GOT3 (cell line): ENCODE measurements around the gene LRR1.
"Not testable (repeated sequence)": the region's sequence is repeated elsewhere in the genome, so short reads cannot be mapped to it uniquely, and the experiment has no call there.

Experiments
- DNase-seq: peaks from one replicate; lab custom pipeline; 2025; ENCODE audit warnings: mixed read lengths; lab: John Stamatoyannopoulos, UW

Gene LRR1

DNA sequence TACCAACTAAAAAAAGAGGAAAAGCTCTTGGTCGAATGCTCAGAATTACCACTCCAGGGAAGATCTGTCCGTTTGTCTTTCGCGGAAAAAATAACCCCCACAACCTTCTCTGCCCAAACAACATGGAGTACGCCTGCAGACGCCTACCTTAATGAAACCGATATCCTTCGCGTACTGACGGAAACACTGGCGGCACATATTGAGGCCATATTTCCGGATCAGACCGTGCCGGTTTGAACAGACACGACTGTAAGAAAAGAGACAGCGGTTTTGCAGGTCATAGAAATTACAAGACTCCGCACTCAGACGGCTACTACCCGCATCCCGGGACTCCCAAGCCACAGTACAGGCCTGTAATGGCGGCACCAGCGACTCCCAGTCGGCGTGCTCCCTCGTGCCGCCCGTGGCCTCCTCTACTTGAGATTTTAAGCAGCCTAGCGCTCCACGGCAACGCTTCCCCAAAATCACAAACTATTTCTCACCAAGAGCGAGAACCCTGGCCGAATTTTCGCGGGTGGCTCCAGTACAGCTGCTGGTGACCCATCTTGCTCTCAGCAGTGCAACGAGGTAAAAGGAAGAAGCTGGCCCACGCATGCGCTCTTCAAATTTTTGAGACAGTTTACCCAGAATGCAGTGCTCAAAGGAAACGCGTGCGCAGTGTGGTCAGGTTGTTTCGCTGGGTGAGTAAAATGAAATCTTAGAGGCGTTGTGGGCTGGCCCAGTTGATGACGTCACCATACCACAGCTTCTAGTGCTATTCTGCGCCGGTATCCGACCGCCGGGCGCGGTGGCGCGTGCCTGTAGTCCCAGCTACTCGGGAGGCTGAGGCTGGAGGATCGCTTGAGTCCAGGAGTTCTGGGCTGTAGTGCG, 12.7 kb upstream of the LRR1 start, which contains the start of gene RPS29:
Gene RPS29 (minus strand): TSS at position 578 of the 870 bp plus-strand sequence. CDS start 34 bp downstream, at position 544.
- DNase-seq, result peak; percentile 81

GRCh38 chr14:49586673-49587460, 11.9 kb upstream of the LRR1 start:
- DNase-seq, result no peak

DNA sequence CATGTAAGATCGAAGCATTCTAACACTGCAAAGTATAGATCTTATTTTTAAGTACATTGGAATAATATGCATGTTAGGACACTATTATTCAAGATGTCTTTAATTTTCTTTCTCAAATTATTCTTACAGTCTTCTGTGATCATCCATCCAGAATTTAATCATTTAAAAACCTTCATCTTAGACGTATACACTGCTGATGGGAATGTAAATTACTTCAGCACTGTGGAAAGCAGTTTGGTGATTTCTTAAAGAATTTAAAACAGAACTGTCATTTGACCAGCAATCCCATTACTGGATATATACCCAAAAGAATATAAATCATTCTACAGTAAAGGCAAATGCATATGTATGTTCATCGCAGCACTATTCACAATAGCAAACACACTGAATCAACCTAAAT, 9.4 kb upstream of the LRR1 start:
- DNase-seq, result no peak

- no peak for DNase-seq
Measured at GRCh38 chr14:49593016-49593415, 5.7 kb upstream of the LRR1 start.

- no peak for DNase-seq
Measured at GRCh38 chr14:49594347-49595091, 4.2 kb upstream of the LRR1 start.

GRCh38 chr14:49598189-49598484, 603 bp upstream of the LRR1 start:
- DNase-seq, result no peak

DNA sequence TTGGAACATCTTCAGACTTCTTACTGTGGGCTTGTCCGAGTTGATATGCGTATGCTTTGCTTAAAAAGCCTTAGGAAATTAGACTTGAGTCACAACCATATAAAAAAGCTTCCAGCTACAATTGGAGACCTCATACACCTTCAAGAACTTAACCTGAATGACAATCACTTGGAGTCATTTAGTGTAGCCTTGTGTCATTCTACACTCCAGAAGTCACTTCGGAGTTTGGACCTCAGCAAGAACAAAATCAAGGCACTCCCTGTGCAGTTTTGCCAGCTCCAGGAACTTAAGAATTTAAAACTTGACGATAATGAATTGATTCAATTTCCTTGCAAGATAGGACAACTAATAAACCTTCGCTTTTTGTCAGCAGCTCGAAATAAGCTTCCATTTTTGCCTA, 8.8 kb downstream of the LRR1 start:
- DNase-seq, result no peak

- no peak for DNase-seq
Measured at GRCh38 chr14:49612251-49612650, 13.5 kb downstream of the LRR1 start.

DNA sequence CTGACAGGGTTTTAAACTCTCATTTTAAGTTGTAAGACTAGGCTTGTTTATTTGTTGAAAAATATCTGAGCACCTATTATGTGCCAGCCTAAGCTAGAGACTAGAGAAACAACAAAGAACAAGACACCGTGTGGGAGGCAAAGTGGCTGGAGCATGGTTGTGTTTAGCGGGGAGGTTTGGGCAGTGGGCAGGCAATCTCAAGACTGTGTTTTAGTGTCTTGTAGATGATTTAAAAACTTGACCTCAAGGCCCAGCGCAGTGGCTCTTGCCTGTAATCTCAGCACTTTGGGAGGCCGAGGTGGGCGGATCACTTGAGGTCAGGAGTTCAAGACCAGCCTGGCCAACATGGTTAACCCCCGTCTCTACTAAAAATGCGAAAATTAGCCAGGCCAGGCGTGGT, 13.9 kb downstream of the LRR1 start:
- no peak for DNase-seq

- no peak for DNase-seq
Measured at GRCh38 chr14:49614196-49614595, 15.5 kb downstream of the LRR1 start.

DNA sequence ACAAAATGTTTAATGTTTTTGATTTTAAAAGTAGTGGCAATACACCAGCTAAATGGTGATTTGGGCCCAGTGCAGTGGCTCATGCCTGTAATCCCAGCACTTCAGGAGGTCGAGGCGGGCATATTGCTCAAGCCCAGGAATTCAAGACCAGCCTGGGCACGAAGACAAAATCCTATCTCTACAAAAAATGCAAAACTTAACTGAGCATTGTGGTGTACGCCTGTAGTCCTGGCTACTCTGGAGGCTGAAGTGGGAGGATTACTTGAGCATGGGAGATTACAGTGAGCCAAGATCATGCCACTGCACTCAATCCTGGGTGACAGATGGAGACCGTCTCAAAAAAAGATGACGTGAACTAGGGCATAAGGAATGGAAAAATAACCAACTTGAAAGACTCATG, 17.0 kb downstream of the LRR1 start:
- DNase-seq, result no peak

- no peak for DNase-seq
Measured at GRCh38 chr14:49617852-49618519, 19.2 kb downstream of the LRR1 start.

GRCh38 chr14:49619273-49619672, 20.5 kb downstream of the LRR1 start:
- DNase-seq, result not testable (repeated sequence)

GRCh38 chr14:49619730-49620129, 21.0 kb downstream of the LRR1 start:
- no peak for DNase-seq

DNA sequence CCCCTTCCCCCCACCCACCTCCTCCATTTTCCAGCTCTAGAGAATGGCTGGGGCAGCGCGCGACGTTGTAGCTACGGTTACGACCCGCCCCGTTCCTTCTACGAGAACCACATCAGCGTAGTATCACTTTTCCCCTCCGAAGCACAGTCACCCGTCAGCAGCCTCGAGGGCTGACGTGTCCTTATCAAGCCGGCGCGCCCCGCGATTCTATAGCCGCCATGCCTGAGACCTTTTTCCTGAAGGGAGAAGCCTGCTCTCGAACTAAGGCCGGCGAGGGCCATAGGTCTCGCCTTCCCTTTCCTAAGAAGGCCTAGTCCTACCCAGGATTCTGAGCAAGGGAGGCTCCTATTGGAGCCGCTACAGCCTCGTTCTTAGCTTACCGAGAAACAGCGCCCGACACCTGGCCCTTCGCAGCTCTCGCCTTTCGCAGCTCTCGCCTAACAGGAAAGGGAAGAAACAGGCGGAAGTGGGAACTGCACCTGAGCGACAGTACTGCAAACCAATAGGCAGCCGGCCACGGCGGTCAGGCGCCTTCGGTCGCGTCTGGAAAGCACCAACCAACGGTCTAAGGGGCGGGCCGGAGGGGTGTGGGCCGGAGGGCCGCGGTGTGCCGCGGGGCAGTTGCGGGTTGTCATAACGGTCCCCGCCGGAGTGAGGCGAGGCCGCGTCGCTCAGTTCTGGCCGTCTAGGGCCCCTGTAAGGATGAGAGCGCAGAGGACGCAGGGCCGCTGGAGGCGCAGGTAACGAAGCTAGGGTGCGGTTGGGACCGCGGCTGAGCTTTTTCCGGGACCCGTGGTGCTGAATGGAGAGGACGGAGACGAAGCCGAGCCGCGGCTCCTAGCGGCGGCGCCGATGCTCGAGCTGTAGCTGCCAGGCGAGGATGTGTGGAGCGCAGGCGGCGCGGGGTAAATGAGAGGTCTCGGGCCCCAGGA, 21.7 kb downstream of the LRR1 start, which contains the start of the genes MGAT2 and RPL36AL:
Gene MGAT2 (plus strand): TSS at position 618 of the 932 bp plus-strand sequence. CDS start 470 bp downstream, outside the sequence.
Gene RPL36AL (minus strand): TSS at position 445 of the 932 bp plus-strand sequence. CDS start 1,522 bp downstream, outside the sequence.
- peak; percentile 77 for DNase-seq

DNA sequence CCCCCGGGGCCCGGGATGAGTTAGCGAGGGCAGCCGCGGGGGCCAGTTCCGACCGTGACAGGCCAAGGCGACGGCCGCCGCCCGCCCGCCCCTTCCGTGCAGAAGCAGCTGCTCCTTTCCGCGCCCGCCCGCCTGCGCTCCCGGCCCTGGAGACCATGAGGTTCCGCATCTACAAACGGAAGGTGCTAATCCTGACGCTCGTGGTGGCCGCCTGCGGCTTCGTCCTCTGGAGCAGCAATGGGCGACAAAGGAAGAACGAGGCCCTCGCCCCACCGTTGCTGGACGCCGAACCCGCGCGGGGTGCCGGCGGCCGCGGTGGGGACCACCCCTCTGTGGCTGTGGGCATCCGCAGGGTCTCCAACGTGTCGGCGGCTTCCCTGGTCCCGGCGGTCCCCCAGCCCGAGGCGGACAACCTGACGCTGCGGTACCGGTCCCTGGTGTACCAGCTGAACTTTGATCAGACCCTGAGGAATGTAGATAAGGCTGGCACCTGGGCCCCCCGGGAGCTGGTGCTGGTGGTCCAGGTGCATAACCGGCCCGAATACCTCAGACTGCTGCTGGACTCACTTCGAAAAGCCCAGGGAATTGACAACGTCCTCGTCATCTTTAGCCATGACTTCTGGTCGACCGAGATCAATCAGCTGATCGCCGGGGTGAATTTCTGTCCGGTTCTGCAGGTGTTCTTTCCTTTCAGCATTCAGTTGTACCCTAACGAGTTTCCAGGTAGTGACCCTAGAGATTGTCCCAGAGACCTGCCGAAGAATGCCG, 22.6 kb downstream of the LRR1 start:
- DNase-seq, result no peak

GRCh38 chr14:49622022-49622607, 23.4 kb downstream of the LRR1 start:
- no peak for DNase-seq

DNA sequence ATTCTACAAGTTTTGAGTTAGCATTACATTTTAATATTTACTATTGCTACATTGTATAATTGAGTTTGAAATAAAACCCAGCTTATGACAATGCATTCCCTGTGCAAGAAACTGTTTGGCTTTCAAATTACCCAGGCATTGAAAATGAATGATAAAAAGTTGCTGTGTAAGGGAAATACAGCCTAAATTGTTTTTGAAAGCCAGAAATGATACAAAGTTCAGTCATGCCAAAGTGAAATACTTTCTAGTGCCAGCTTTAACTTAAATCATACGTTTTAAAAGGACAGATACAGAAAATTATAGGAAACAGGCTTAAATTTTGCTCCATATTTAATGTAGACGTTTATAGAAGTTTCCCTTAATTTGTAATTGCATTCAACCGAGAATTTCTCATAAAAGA, 24.6 kb downstream of the LRR1 start:
- no peak for DNase-seq
